Neural cell (in vitro differentiated cells): Measurements from ENCODE around the gene GDI1. TPM values are rescaled to one million over a fixed set of nuclear protein-coding genes. Genes with fewer than 3 reads are reported as not detected.

Experiments used
- H2AFZ ChIP-seq: fragments of 200-600, 300-800 bp; sonication (generic), shearing (Covaris generic); 2 replicates; pipeline ENCODE4 v1.6.0; 2014; ENCODE audit warnings: low read depth, mild to moderate bottlenecking, antibody characterized with exemption, low read length, moderate library complexity
- H3F3A ChIP-seq: fragments of 200-600 bp; shearing (Covaris generic); 2 replicates; pipeline ENCODE4 v1.6.1; 2016; ENCODE audit warnings: mild to moderate bottlenecking, moderate library complexity, mixed read lengths, antibody characterized with exemption, low read length; ENCODE audit not compliant: insufficient read depth, poor library complexity, severe bottlenecking
- H3K27ac ChIP-seq: fragments of 200-600, 300-800 bp; sonication (generic), shearing (Covaris generic); 2 replicates; pipeline ENCODE4 v1.5.1; 2014; ENCODE audit warnings: mild to moderate bottlenecking, low read length, moderate library complexity
- H3K27me3 ChIP-seq: fragments of 300-800, 200-600 bp; sonication (generic), shearing (Covaris generic); 2 replicates; pipeline ENCODE4 v1.6.0; 2014; ENCODE audit warnings: mild to moderate bottlenecking, low read depth, low read length, moderate library complexity; ENCODE audit not compliant: insufficient read depth
- H3K36me3 ChIP-seq: fragments of 300-800, 200-600 bp; sonication (generic), shearing (Covaris generic); 2 replicates; pipeline ENCODE4 v1.5.1; 2014; ENCODE audit warnings: mild to moderate bottlenecking, antibody characterized with exemption, low read length, moderate library complexity; ENCODE audit not compliant: insufficient read depth
- H3K4me2 ChIP-seq: fragments of 300-800, 200-600 bp; sonication (generic), shearing (Covaris generic); 2 replicates; pipeline ENCODE4 v1.6.0; 2014; ENCODE audit warnings: mild to moderate bottlenecking, low read length
- H3K4me3 ChIP-seq: fragments of 300-800, 200-600 bp; sonication (generic), shearing (Covaris generic); 2 replicates; pipeline ENCODE4 v1.5.1; 2014; ENCODE audit warnings: mild to moderate bottlenecking, low read length, moderate library complexity
- H3K79me2 ChIP-seq: fragments of 200-600 bp; shearing (Covaris generic); replicated peaks from 2 replicates; pipeline ENCODE4 v1.6.0; 2014; ENCODE audit warnings: mild to moderate bottlenecking, low read length, moderate library complexity; ENCODE audit not compliant: insufficient read depth
- H3K9ac ChIP-seq: fragments of 300-800, 200-600 bp; sonication (generic), shearing (Covaris generic); 2 replicates; pipeline ENCODE4 v1.6.1; 2016; ENCODE audit warnings: mild to moderate bottlenecking, low read length, mixed read lengths
- H3K9me2 ChIP-seq: fragments of 200-600 bp; shearing (Covaris generic); 2 replicates; pipeline ENCODE4 v1.6.1; 2016; ENCODE audit warnings: mild to moderate bottlenecking, low read length, mixed read lengths; ENCODE audit not compliant: insufficient read depth
- H3K9me3 ChIP-seq: fragments of 200-600, 300-800 bp; sonication (generic), shearing (Covaris generic); 2 replicates; pipeline ENCODE4 v1.6.1; 2016; ENCODE audit warnings: mild to moderate bottlenecking, mixed run types, low read length, moderate library complexity, mixed read lengths
- H4K20me1 ChIP-seq: fragments of 200-600 bp; shearing (Covaris generic); 2 replicates; pipeline ENCODE4 v1.6.1; 2016; ENCODE audit warnings: mild to moderate bottlenecking, mixed run types; ENCODE audit not compliant: insufficient read depth
- EP300 ChIP-seq: fragments of 450-650 bp; conservative IDR thresholded peaks from 2 replicates; pipeline ENCODE4 v1.6.1; 2014; ENCODE audit warnings: antibody characterized with exemption, mild to moderate bottlenecking, moderate library complexity; ENCODE audit not compliant: poor library complexity, severe bottlenecking
- EZH2 ChIP-seq: fragments of 200-600, 300-800 bp; shearing (Covaris generic), sonication (generic); IDR thresholded peaks from 2 replicates; pipeline ENCODE4 v1.6.1; 2014; ENCODE audit warnings: antibody characterized with exemption, low read length, borderline replicate concordance, mild to moderate bottlenecking; ENCODE audit not compliant: insufficient read depth, poor library complexity, severe bottlenecking
- MXI1 ChIP-seq: fragments of 450-650 bp; conservative IDR thresholded peaks from 2 replicates; pipeline ENCODE4 v1.6.1; 2014; ENCODE audit warnings: antibody characterized with exemption, mild to moderate bottlenecking; ENCODE audit not compliant: poor library complexity, severe bottlenecking
- POLR2AphosphoS5 ChIP-seq: IDR thresholded peaks from 2 replicates; pipeline ENCODE4 v1.6.1; 2012
- RAD21 ChIP-seq: fragments of 450-650 bp; conservative IDR thresholded peaks from 2 replicates; pipeline ENCODE4 v1.6.1; 2014; ENCODE audit warnings: antibody characterized with exemption, mild to moderate bottlenecking, moderate library complexity
- SMC3 ChIP-seq: fragments of 450-650 bp; conservative IDR thresholded peaks from 2 replicates; pipeline ENCODE4 v1.6.1; 2014; ENCODE audit warnings: antibody characterized with exemption, mild to moderate bottlenecking, moderate library complexity; ENCODE audit not compliant: poor library complexity
- TAF1 ChIP-seq: IDR thresholded peaks from 2 replicates; pipeline ENCODE4 v1.6.1; 2012; ENCODE audit warnings: low read depth
- polyA plus RNA-seq: library from polyadenylated mRNA; depleted of rRNA; stranded (reverse); fragments of >200 nt; gene quantifications from 2 replicates; pipeline ENCODE4 v1.2.3, GENCODE V29; 2014
- TF ChIP-seq, protein P1 (sequence below): IDR thresholded peaks from 2 replicates; pipeline ENCODE4 v1.6.1; 2012; ENCODE audit warnings: borderline replicate concordance
- TF ChIP-seq, protein P2 (sequence below): fragments of 450-650 bp; IDR thresholded peaks from 2 replicates; pipeline ENCODE4 v1.5.1; 2014; ENCODE audit warnings: antibody characterized with exemption, mild to moderate bottlenecking, moderate library complexity; ENCODE audit not compliant: poor library complexity, severe bottlenecking

Gene GDI1
- polyA plus RNA-seq, 1 donor from 2014 or later: 370 TPM

DNA sequence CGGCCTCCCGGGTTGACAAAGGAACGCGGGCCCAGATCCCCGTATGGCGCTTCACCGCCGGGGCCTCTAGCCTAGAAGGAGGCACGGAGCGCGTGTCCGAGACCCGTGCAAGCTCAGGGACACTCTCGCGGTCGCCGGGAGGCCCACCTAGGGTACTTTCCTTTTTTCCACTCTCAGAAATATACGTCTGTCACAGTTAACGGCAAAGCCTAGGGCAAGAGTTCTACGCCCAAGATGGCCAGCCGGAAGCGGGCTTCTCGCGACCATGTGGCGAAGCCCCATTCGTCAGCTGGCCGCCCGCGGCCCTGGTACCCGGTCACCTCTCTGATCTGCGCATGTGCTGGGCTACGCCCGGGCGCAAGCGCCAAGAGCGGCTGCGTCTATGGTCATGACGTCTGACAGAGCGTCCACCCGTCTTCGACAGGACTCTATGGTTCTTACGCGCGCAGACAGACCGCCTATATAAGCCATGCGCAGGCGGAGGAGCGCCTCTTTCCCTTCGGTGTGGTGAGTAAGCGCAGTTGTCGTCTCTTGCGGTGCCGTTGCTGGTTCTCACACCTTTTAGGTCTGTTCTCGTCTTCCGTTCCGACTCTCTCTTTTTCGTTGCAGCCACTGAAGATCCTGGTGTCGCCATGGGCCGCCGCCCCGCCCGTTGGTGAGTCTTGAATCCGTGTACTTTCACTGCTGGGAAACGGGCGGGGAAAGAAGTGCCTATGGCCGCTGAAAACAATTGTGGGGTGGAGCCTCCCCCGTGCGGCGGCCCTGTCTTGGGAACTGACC lies 38.9 kb upstream of the GDI1 start, which contains the start of gene RPL10:
Gene RPL10 (plus strand): TSS at position 490 of the 780 bp plus-strand sequence. CDS start 143 bp downstream, at position 633.
- Histone ChIP-seq H3K4me2 (peak within 1 kb of the TSS; percentile 39), H3K36me3 (no peaks in the 10 kb centered on the region), H3K27me3 (no peaks in the 10 kb centered on the region), H3K27ac (peak within 1 kb of the TSS; percentile 95), H3K4me3 (peak within 1 kb of the TSS; percentile 81), H3F3A (no peaks in the 10 kb centered on the region), H4K20me1 (peaks cover 5% of the 10 kb centered on the region), H3K9ac (peak within 1 kb of the TSS; percentile 97), H3K79me2 (peaks cover 4% of the 10 kb centered on the region), H2AFZ (no peak within 1 kb of the TSS), H3K9me2 (no peaks in the 10 kb centered on the region), H3K9me3 (no peaks in the 10 kb centered on the region)
- peak; percentile 98 for TF ChIP-seq POLR2AphosphoS5
- no peak for TF ChIP-seq MXI1
- TF ChIP-seq TAF1: peak; percentile 96
- TF ChIP-seq EZH2: no peak
- no peak for TF ChIP-seq EP300
- no peak for TF ChIP-seq RAD21
- TF ChIP-seq, protein P1, sequence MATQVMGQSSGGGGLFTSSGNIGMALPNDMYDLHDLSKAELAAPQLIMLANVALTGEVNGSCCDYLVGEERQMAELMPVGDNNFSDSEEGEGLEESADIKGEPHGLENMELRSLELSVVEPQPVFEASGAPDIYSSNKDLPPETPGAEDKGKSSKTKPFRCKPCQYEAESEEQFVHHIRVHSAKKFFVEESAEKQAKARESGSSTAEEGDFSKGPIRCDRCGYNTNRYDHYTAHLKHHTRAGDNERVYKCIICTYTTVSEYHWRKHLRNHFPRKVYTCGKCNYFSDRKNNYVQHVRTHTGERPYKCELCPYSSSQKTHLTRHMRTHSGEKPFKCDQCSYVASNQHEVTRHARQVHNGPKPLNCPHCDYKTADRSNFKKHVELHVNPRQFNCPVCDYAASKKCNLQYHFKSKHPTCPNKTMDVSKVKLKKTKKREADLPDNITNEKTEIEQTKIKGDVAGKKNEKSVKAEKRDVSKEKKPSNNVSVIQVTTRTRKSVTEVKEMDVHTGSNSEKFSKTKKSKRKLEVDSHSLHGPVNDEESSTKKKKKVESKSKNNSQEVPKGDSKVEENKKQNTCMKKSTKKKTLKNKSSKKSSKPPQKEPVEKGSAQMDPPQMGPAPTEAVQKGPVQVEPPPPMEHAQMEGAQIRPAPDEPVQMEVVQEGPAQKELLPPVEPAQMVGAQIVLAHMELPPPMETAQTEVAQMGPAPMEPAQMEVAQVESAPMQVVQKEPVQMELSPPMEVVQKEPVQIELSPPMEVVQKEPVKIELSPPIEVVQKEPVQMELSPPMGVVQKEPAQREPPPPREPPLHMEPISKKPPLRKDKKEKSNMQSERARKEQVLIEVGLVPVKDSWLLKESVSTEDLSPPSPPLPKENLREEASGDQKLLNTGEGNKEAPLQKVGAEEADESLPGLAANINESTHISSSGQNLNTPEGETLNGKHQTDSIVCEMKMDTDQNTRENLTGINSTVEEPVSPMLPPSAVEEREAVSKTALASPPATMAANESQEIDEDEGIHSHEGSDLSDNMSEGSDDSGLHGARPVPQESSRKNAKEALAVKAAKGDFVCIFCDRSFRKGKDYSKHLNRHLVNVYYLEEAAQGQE: peak; percentile 80
- TF ChIP-seq SMC3: no peak
- TF ChIP-seq, protein P2, sequence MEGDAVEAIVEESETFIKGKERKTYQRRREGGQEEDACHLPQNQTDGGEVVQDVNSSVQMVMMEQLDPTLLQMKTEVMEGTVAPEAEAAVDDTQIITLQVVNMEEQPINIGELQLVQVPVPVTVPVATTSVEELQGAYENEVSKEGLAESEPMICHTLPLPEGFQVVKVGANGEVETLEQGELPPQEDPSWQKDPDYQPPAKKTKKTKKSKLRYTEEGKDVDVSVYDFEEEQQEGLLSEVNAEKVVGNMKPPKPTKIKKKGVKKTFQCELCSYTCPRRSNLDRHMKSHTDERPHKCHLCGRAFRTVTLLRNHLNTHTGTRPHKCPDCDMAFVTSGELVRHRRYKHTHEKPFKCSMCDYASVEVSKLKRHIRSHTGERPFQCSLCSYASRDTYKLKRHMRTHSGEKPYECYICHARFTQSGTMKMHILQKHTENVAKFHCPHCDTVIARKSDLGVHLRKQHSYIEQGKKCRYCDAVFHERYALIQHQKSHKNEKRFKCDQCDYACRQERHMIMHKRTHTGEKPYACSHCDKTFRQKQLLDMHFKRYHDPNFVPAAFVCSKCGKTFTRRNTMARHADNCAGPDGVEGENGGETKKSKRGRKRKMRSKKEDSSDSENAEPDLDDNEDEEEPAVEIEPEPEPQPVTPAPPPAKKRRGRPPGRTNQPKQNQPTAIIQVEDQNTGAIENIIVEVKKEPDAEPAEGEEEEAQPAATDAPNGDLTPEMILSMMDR: no peak

DNA sequence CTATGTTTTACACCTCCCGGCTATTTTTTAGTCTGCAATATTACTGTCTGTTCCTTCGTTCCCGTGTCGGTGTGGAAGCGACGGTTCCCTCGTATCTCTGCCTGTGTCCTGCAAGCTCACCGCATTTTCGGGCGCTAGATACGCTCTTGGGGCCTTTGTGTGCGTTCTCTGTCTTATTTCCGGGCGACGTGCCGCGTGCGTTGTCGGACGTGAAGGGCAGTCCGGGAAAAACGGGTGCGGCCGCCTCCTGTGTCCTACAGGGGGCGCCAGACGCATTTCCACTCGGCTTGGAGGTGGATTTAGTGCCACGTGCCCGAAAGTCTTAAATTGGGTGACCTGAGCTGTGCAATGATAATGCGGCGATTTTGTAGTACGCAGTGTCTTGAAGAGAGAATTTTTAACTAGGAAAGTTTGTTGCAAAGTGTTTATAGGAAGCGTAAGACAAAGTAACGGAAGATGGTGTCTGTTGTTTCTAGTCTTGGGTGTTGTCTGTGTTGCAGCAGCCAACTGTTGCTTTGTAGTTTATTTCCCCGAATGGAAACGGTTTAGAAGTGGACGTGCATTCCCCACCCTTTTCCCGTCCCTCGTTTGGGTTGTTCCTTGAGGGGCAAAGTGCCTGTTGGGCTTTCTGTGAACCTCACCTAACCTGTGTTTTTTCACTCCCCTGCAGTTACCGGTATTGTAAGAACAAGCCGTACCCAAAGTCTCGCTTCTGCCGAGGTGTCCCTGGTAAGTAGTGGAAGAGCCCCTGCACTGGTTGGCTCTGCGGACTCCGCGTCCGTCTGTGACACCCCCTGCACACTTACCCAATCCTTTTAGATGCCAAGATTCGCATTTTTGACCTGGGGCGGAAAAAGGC lies 38.1 kb upstream of the GDI1 start:
- H3K27ac ChIP-seq: peak overlapping the region; percentile 95
- no peaks in the 10 kb centered on the region for H3K36me3 ChIP-seq
- H3K4me3 ChIP-seq: peak overlapping the region; percentile 81
- H2AFZ ChIP-seq: no peak overlapping the region
- H3K9me3 ChIP-seq: no peaks in the 10 kb centered on the region
- TF ChIP-seq RAD21 (peak; percentile 67), TAF1 (no peak), SMC3 (peak; percentile 75), MXI1 (peak; percentile 93), EZH2 (no peak), EP300 (no peak)
- TF ChIP-seq, protein P2: peak; percentile 82
- TF ChIP-seq, protein P1: no peak
- no peaks in the 10 kb centered on the region for H3K27me3 ChIP-seq
- no peaks in the 10 kb centered on the region for H3F3A ChIP-seq
- no peaks in the 10 kb centered on the region for H3K9me2 ChIP-seq
- H3K9ac ChIP-seq: peak overlapping the region; percentile 97
- H3K79me2 ChIP-seq: peaks cover 4% of the 10 kb centered on the region
- peak overlapping the region; percentile 39 for H3K4me2 ChIP-seq
- peaks cover 5% of the 10 kb centered on the region for H4K20me1 ChIP-seq
